GM21515 (cell line): Measurements from ENCODE around the gene LPIN3.
"Not testable (repeated sequence)": the region's sequence is repeated elsewhere in the genome, so short reads cannot be mapped to it uniquely, and the experiment has no call there.

Experiments used
- ATAC-seq: cut with Tn5 transposase; IDR thresholded peaks from one replicate; pipeline ENCODE4 v1.9.1; 2021; ENCODE audit not compliant: unreplicated experiment

Gene LPIN3

GRCh38 chr20:41340327-41341055 is at the start of gene LPIN3:
LPIN3 (plus strand) TSS chr20:41340821; CDS start chr20:41345804, 4,983 bp downstream.
- ATAC-seq: peak; percentile 22

GRCh38 chr20:41293269-41294037 is 47.2 kb upstream of the LPIN3 start:
- ATAC-seq: no peak

- no peak for ATAC-seq
Measured at GRCh38 chr20:41299899-41300298, 40.7 kb upstream of the LPIN3 start.

GRCh38 chr20:41300383-41300782 is 40.2 kb upstream of the LPIN3 start:
- no peak for ATAC-seq

- ATAC-seq: no peak
Measured at GRCh38 chr20:41300886-41301285, 39.7 kb upstream of the LPIN3 start.

- no peak for ATAC-seq
Measured at GRCh38 chr20:41304002-41304401, 36.6 kb upstream of the LPIN3 start.

- ATAC-seq: no peak
Measured at GRCh38 chr20:41304424-41305079, 36.1 kb upstream of the LPIN3 start.

GRCh38 chr20:41306061-41306727 is 34.4 kb upstream of the LPIN3 start:
- ATAC-seq: peak; percentile 87

GRCh38 chr20:41307021-41307420 is 33.6 kb upstream of the LPIN3 start:
- ATAC-seq: no peak

GRCh38 chr20:41308290-41308711 is 32.3 kb upstream of the LPIN3 start:
- ATAC-seq: no peak

- no peak for ATAC-seq
Measured at GRCh38 chr20:41308726-41309413, 31.8 kb upstream of the LPIN3 start.

- ATAC-seq: no peak
Measured at GRCh38 chr20:41309817-41310216, 30.8 kb upstream of the LPIN3 start.

- ATAC-seq: not testable (repeated sequence)
Measured at GRCh38 chr20:41312009-41312408, 28.6 kb upstream of the LPIN3 start.

GRCh38 chr20:41314386-41314785 is 26.2 kb upstream of the LPIN3 start:
- no peak for ATAC-seq

- ATAC-seq: no peak
Measured at GRCh38 chr20:41316051-41316450, 24.6 kb upstream of the LPIN3 start.

- ATAC-seq: peak; percentile 41
Measured at GRCh38 chr20:41316602-41317545, 23.7 kb upstream of the LPIN3 start.

- ATAC-seq: peak; percentile 95
Measured at GRCh38 chr20:41317546-41318270, 22.9 kb upstream of the LPIN3 start, which contains the start of gene ZHX3. ZHX3 (minus strand) TSS chr20:41317731; CDS start chr20:41204916, 112,815 bp downstream.

- no peak for ATAC-seq
Measured at GRCh38 chr20:41318271-41318649, 22.4 kb upstream of the LPIN3 start.

- no peak for ATAC-seq
Measured at GRCh38 chr20:41320441-41320840, 20.2 kb upstream of the LPIN3 start.
